ACHN (cell line): ENCODE results near the gene ACAP3.

Experiments used
- DNase-seq: peaks from one replicate; pipeline ENCODE4 v3.0.0-alpha.2; 2015
- in situ Hi-C: cut with HindIII; loops from 2 replicates; pipeline ENCODE4 v1.10.0; 2017; ENCODE audit warnings: low sequenced_read_pairs, low pct_ligation_motif_present, low pct_unique_long_range_greater_than_20kb

Gene ACAP3, protein sequence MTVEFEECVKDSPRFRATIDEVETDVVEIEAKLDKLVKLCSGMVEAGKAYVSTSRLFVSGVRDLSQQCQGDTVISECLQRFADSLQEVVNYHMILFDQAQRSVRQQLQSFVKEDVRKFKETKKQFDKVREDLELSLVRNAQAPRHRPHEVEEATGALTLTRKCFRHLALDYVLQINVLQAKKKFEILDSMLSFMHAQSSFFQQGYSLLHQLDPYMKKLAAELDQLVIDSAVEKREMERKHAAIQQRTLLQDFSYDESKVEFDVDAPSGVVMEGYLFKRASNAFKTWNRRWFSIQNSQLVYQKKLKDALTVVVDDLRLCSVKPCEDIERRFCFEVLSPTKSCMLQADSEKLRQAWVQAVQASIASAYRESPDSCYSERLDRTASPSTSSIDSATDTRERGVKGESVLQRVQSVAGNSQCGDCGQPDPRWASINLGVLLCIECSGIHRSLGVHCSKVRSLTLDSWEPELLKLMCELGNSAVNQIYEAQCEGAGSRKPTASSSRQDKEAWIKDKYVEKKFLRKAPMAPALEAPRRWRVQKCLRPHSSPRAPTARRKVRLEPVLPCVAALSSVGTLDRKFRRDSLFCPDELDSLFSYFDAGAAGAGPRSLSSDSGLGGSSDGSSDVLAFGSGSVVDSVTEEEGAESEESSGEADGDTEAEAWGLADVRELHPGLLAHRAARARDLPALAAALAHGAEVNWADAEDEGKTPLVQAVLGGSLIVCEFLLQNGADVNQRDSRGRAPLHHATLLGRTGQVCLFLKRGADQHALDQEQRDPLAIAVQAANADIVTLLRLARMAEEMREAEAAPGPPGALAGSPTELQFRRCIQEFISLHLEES

DNA sequence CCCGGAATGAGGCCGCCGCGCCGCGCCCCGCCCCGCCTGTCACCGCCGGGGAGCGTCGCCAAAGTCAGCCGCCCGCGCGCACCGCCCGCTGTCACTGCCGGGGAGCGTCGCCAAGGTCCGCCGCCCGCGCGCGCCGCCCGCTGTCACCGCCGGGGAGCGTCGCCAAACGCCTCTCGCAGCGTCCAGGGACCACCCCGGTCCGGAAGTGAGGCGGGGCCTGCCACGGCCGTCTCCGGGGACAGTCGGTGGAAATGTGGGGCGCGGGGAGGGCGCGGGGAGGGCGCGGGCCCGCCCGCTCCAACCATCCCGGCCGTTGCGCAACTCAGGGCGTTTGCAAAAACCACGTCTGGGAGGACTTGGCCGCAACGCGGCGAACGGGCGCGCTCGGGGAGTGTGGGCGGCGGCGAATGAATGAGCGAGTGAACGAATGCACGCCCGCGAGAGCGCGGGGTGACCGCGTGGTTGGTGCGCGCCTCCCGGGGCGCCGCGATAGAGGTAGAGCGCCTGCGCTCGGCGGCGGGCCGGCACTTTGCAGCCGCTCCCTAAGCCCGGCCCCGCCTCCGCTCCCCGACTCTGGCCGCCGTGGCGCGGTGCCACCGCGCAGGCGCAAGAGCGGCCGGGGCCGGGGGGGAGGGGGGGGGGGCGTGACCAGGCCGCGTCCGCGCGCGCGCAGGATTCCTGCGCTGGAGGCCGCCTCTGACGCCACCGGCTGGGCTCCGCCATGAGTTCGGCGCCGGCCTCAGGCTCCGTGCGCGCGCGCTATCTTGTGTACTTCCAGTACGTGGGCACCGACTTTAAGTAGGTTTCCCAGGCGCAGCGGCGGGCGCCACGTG lies at the start of gene ACAP3, which contains the start of gene PUSL1:
ACAP3 (minus strand) TSS at position 8 of the 833 bp plus-strand sequence. CDS start 115 bp downstream, outside the sequence.
PUSL1 (plus strand) TSS at position 675 of the 833 bp plus-strand sequence; CDS start at position 722, 47 bp downstream.
- peak; percentile 86 for DNase-seq
- in situ Hi-C loops: no loop called here

DNA sequence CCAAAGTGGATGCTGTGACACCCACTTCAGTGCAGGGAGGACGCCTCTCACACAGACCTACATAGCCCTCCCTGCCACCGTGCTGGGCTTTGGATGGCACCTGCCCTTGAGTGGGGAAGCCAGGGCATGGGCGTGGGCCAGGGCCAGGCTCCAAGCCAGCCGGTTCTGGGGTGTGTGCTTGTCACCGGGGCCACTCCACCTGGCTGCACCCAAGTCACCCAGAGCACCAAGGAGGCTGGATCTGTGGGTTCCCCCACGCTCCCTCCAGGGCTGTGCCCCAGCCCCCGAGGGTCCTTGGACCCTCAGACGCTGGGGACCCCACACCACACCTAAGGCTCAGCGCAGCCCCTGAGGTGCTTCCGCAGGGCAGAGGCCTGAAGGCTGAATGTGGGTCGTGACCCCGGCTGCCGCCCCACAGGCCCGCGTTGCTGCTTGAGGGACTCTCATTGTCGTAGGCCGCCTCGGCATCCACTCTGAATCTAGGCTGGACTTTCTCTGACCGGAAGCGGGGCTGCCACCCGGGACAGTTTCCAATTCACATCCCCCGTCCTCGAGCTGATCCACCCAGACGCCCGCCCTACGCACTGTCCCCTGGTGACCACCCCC lies 49.2 kb upstream of the ACAP3 start:
- in situ Hi-C loops: no loop called here
- no peak for DNase-seq

DNA sequence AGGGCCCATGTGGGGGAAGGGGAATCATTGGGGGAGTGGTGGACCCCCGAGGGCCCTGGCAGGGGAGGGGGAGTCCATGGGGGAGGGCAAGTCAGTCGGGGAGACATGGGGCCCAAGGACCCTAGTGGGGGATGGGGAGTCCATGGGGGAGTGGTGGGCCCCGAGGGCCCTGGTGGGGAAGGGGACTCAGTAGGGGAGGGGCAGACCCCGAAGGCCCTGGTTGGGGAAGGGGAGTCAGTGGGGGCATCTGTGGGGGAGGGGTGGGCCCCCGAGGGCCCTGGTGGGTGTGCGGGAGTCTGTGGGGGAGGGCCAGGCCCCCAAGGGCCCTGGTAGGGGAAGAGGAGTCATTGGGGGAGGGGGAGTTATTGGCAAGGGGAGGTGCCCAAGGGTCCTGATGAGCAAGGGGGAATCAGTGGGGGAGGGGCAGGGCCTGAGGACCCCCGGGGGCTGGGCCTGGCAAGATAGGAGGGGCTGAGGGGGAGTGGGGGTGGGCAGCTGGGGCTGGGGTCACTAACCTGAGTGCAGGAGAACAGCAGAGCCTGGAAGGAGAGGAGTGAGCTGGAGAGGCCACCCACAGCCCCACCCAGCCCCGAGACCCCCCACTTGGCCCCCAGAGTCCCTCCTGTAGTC lies 48.6 kb upstream of the ACAP3 start:
- in situ Hi-C loops: no loop called here
- DNase-seq: no peak

DNA sequence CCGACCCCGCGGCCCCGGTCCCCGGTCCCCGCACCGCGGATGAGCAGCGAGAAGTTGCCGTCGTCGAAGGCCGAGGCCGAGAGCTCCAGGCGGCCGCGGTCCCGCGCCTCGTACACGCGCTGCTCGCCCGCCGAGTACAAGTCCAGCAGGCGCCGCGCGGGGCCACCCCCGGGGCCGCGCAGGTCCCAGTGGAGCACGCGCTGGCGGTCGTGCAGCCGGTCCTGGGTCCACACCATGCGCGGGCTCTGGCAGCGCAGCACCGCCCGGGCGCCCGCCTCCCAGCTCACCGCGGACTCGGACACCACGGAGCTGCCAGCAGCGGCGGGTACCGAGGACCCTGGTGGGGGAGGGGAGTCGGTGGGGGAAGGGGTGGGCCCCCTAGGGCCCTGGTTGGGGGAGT lies 47.7 kb upstream of the ACAP3 start:
- no peak for DNase-seq
- in situ Hi-C loops: no loop called here

DNA sequence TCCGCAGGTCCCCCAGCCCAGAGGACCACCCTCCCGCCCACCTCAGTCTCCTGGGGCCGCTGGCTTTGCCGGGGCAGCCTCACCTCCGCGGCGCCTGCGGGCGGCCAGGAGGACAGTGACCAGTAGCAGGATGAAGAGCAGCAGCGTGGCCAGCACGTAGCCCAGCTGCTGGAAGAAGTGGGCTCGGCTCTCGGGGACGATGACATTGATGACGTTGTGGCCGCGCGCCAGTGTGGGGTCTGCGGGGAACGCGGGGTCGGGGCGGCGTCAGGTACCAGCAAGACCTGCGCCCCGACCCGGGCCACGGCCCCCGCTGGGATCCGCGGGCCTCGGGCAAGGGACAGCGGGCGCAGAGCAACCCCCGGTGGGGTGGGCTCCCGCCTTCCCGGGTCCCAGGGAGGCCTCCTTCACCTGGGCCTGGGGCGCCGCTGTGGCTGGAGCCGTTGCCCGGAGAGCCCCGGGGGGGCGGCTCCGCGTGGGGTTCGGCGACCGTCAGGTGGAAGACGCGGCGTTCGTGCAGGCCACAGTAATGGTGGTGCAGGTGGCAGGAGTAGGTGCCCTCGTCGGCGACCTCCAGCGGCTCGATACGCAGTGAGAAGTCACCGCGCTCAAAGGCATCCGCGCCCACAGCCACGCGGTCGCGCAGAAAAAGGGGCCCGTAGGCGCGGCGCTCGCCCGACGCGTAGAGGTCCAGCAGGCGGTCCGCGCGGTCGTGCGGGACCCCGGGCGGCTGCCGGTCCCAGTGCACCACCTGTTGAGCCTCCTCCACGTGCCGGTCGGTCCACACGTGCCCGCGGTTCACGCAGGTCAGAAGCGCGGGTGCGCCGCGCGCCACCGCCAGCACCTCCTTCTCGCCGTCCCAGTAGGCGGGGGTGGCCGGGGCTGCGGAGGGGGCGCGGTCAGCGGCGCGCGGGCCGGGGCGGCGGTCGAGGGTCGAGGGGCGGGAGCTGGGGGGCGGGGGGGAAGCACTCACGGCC lies 46.8 kb upstream of the ACAP3 start:
- no peak for DNase-seq
- in situ Hi-C loops: no loop called here

DNA sequence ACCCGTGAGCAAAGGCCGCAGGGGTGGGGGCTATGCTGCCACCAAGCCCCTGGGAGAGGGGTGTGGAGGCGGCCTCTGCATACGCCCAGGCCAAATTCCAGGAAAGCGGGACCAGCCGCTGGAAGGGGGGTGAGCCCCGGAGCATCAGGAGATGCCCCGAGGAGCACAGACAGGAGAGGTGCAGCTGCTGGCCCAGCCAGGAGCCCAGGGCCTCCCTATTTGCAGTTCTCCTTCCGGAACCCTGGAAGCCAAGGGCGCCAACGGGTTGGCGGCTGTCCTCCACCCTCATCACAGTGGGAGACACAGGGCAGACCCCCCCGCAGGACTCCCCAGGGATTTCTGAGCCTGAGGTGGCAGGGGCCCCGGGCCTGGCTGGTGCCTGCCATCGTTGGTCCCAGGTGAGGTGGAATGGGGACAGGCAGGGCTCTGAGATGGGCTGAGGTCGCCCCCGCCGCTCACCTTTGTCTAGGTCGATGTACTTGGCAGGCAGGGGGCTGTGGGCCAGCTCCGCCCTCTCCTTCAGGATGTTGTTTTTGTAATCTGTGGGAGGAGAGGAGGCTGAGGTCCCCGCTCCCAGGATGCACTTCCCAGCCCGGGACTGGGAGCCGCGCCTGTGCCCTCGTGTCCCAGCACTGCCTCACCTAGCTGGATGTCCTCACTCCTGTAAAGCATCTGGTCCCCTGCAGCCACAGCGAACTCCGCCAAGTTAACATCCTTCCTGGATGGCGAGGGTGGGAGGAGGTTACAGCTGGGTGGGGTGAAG lies 45.8 kb upstream of the ACAP3 start:
- no peak for DNase-seq
- in situ Hi-C loops: no loop called here

DNA sequence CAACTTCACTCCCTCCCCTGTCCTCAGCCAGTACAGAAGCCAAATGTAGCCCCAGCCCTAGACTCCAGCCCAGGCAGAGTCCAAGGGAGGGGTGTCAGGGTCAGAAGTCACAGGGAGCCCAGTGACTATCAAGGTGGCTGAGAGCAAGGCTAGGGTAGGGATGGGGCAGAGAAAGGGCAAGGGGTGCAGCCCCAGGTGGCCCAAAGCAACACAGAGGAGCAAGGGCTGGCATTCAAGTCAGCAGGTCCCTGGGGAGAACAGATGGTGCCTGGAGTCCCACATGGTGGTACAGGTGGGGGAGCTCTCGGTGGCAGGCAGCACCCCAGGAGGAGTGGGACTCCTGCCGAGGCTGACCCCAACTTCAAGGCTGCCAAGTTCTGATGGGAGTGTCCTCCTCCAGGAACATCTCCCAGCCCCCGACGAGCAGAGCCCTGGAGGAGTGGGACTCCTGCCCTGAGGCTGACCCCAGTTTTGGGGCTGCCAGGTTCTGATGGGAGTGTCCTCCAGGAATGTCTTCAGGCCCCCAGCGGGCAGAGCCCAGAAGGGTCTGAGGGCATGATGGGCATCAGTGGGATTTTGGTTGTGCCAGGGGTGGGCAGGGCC lies 45.2 kb upstream of the ACAP3 start:
- no peak for DNase-seq
- in situ Hi-C loops: no loop called here

DNA sequence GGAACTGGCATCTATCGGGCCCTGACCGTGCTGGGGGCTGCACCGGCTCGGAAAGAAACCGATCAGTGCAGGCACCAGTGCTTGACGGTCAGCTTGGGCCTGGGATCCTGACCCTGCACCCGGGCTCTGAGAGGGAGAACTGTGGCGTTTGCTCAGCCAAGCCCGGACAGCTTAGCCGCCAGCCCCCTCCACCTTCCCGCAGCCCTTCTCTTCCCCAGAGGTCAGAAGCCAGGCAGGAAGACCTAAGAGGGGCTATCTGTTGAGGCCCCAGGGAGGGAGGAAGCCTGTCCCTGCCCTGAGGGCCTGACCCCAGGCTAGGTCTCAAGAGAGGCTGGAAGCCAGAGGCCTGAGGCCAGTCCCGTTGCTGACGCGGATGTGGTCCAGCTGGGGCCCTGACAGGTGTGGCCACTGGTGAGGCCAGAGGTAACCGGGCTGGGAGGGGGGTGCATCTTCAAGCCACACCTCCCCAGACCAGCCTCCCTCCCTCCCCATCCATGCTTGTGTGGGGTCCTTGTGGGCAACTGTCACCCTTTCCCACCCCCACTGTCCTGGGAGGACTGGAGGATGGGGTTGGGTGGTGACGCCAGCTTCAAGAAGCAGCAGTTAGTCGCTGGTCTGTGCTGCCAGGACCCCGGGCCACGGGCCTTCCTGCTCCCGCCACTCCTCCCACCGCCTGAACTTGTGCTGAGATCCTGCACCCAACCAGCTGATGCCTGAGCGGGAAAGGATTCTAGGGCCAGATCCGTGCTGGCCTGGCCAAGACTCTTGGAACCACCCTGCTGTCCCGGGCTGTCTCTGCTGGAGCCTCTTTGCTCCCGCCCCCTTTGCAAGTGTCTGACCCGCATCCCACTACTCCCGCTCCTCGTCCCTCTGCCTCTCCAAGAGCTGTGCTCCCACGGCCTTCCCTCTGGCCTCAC lies 44.0 kb upstream of the ACAP3 start:
- DNase-seq: no peak
- in situ Hi-C loops: no loop called here

DNA sequence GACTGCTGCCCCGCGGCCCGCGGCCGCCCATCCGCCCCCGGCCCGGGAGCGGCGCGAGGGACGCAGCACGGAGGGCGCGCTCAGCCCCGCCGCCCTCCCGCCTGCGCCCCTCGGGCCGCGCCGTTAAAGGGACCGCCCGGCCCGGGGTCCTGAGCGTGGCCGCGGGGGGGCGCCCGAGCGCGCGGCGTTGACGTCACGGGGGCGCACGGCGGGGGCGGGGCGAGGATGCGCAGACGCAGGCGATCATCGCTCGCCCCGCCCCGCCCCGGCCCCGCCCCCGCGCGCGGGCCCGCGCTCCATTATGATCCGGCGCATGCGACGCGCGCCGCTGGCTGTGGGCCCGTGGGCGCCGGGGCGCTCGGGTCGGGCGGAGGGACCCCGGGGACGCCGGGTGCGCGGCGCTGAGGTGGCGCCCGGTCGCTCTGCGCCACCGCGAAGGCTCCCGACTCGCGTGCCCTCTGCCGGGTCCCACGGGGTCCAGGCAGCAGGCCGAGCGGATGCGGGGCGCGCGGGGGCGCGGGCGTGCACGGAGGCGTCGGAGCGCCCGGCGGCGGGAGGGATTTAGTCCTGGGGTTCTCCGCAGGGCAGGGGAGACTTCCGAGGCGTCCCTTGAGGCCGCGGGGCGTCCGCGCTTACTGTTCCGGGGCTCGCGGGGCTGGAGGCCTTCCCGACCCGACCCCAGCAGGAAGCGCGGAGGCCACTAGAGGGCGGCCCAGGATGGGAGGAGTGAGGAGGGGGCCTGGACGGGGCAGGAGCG lies 41.7 kb upstream of the ACAP3 start, which contains the start of gene DVL1:
DVL1 (minus strand) TSS at position 163 of the 757 bp plus-strand sequence. CDS start 353 bp downstream, outside the sequence.
- in situ Hi-C loops: no loop called here
- DNase-seq: peak; percentile 64

DNA sequence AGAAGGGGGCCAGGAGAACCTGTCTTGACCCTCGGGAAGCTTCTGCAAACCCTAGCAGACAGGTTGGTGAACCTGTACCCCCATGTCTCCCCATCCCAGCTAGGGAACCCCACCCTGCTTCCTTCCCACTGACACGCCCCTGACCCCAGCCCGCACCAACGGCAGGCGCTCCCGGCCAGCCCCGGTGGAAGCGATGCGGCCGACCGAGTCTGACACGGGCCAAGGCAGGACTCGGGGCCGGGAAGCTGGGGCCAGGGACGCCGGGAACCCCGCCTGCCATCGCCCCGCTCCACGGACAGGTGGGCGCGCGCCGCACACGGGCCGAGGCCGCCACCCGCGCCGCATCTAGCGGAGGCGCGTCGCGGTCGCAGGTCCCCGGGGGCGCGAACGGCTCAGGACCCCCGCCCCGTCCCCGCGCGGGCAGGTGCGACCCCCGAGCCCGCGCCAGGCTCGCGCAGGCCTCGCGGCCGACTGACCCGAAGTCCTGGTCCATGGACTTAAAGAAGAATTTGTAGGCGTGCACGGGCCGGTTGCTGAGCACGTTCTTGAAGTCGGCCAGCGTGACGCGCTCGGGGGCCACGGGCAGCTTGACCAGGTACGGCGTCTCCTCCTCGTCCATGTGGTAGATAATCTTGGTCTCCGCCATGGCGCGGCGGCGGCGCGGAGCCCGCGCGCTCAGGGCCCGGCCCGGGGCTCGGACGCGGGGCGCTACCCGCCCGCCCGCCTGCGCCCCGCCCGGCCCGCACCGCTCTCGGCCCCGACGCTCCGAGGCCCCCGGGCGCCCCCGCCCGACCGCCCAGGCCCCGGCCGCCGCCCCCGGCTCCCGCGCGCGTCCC lies 40.9 kb upstream of the ACAP3 start:
- in situ Hi-C loops: no loop called here
- DNase-seq: peak; percentile 34

DNA sequence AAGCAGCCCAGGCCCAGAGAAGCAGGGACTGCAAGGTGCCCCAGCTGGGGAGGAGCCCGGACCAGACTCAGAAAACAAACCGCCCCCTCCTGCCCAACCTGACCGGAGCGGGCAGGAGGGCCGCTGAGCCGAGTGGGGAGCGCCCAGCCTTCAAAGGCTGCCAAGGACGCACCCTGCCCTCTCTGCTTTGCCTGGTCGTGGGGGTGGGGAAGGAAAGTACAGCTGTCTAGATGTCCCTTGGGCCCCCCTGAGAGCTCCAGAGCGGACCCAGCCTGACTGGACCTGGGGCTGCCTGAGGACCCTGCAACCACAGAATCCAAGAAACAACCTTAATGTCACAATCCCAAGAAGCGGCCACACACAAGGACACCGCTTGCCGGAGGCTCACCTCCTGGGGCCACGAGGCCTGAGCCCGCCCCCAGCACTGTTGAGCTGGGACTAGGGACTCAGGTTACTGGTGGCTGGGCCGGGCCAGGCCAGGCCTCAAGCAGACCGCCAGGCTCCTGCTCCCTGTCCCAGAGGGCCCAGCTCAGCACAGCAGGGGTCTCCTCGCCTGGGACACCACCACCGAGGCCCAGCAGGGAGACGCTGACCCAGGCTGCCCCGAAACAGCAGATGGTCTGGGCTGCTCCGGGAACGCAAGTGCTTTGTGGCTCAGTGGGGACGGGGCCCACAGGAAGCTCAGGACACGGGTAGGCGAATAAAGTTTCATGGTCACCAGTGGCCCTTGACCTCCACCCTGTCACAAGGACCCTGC lies 40.1 kb upstream of the ACAP3 start:
- in situ Hi-C loops: no loop called here
- no peak for DNase-seq

DNA sequence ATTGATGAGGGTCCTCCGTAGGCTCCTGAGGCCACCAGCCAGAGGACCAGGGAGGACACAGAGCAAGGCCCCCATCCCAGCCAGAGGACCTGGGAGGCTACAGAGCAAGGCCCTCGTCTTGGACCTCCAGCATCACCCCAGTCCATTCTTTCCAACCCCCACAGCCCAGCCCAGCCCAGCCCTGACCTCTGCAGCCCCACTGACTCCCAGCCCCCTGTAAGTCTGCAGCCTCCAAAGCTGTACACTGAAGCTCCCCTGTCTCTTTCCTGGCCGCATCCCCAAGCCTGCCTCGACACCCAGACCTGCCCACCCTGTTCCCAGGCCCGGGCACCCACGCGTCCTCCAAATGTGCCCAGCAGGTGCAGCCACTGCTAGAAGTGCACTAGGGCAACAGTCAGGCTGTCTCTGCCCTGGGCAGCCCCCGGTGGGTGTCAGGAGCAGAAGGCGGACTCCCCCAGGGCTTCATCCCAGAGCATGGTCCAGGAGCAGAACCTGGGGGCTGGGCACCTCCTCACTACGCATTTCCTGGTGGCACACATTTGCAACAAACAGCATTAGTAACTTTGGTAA lies 39.4 kb upstream of the ACAP3 start:
- DNase-seq: no peak
- in situ Hi-C loops: no loop called here
